SH-SY5Y (cell line): Measurements from ENCODE around the gene UACA.

Experiments
- GATA2 ChIP-seq: IDR thresholded peaks from 2 replicates; pipeline ENCODE4 v1.6.1; 2011; ENCODE audit warnings: mild to moderate bottlenecking, low read depth, low read length
- GATA3 ChIP-seq: IDR thresholded peaks from 2 replicates; pipeline ENCODE4 v1.6.1; 2011; ENCODE audit warnings: low read depth, mild to moderate bottlenecking, low read length, moderate library complexity

DNA sequence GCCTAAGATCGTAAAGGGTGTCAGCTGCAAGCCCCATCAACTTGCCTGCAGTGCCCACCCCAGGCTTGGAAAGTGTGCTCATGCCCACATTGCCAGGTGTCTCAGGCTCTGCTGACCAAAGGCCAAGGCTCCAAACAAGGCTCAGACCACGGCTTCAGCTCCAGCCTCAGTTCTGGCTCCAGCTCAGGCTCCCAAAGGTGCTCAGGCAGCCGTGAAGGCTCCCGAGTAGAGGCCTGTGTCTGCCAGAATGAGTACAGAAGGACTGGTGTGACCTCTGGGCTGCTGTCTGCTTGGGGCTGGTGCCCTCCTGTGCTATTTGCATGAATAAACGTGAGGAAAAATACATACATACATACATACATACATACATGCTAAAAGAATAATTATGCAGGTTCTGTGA, 27.9 kb upstream of the UACA start:
- TF ChIP-seq GATA2 (no peak), GATA3 (no peak)
